Skeletal muscle satellite cell (primary cell): ENCODE data around the gene YAF2.
"Not testable (repeated sequence)": the region's sequence is repeated elsewhere in the genome, so short reads cannot be mapped to it uniquely, and the experiment has no call there.

ENCODE experiments used
- H3K27me3 ChIP-seq: 2 replicates; pipeline ENCODE4 v1.7.0; 2013; ENCODE audit warnings: low read length; ENCODE audit not compliant: control insufficient read depth, insufficient read depth
- H3K36me3 ChIP-seq: 2 replicates; pipeline ENCODE4 v1.7.0; 2013; ENCODE audit warnings: mild to moderate bottlenecking, control low read depth, low read length; ENCODE audit not compliant: insufficient read depth
- H3K4me1 ChIP-seq: 2 replicates; pipeline ENCODE4 v1.7.0; 2013; ENCODE audit warnings: low read length; ENCODE audit not compliant: control insufficient read depth, insufficient read depth
- H3K4me2 ChIP-seq: 2 replicates; pipeline ENCODE4 v1.7.0; 2013; ENCODE audit warnings: mild to moderate bottlenecking, low read length
- H3K4me3 ChIP-seq: 2 replicates; pipeline ENCODE4 v1.7.0; 2013; ENCODE audit warnings: low read length
- H3K9ac ChIP-seq: 2 replicates; pipeline ENCODE4 v1.7.0; 2013; ENCODE audit warnings: mild to moderate bottlenecking, low read depth, low read length, moderate library complexity
- H3K9me3 ChIP-seq: replicated peaks from 2 replicates; pipeline ENCODE4 v1.7.0; 2013; ENCODE audit warnings: mild to moderate bottlenecking, control low read depth, low read length

YAF2 gene

GRCh38 chr12:42217656-42218055 is 20.4 kb downstream of the YAF2 start:
- no peaks in the 10 kb centered on the region for H3K27me3 ChIP-seq
- H3K9me3 ChIP-seq: no peaks in the 10 kb centered on the region
- H3K4me2 ChIP-seq: peak overlapping the region; percentile 46
- H3K9ac ChIP-seq: no peak overlapping the region
- no peaks in the 10 kb centered on the region for H3K36me3 ChIP-seq
- peaks cover 10% of the 10 kb centered on the region for H3K4me1 ChIP-seq
- peak overlapping the region; percentile 27 for H3K4me3 ChIP-seq

DNA sequence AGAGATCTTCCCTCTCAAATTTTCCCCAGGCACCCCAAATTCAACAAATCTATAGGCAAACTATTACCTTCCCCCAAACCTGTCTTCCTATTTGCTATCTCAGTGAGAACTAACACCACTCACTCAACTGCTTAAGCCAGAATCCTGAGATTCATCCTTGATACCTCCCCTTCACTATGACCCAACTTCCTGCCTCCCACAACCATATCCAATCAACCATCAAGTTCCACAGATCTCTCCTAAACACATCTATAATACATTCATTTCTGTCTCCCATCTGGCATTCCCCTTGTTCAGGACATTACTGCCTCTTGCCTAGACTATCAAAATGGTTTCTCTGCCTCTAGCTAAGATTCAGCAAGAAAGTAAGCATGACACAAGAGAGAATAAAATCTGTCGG is 21.3 kb downstream of the YAF2 start:
- no peaks in the 10 kb centered on the region for H3K36me3 ChIP-seq
- H3K4me3 ChIP-seq: no peak overlapping the region
- no peaks in the 10 kb centered on the region for H3K9me3 ChIP-seq
- H3K9ac ChIP-seq: no peak overlapping the region
- H3K4me1 ChIP-seq: peaks cover 10% of the 10 kb centered on the region
- H3K27me3 ChIP-seq: no peaks in the 10 kb centered on the region
- no peak overlapping the region for H3K4me2 ChIP-seq

- H3K4me2 ChIP-seq, H3K9me3 ChIP-seq, H3K4me3 ChIP-seq, H3K36me3 ChIP-seq, H3K9ac ChIP-seq, H3K27me3 ChIP-seq: not testable (repeated sequence)
- H3K4me1 ChIP-seq: peaks cover 10% of the 10 kb centered on the region
Measured at GRCh38 chr12:42215759-42216158, 22.3 kb downstream of the YAF2 start.

GRCh38 chr12:42213954-42214426 is 24.1 kb downstream of the YAF2 start:
- Histone ChIP-seq H3K4me2 (no peak overlapping the region), H3K4me3 (no peak overlapping the region), H3K9ac (no peak overlapping the region), H3K36me3 (peaks cover 4% of the 10 kb centered on the region), H3K9me3 (no peaks in the 10 kb centered on the region), H3K27me3 (no peaks in the 10 kb centered on the region), H3K4me1 (peaks cover 10% of the 10 kb centered on the region)

DNA sequence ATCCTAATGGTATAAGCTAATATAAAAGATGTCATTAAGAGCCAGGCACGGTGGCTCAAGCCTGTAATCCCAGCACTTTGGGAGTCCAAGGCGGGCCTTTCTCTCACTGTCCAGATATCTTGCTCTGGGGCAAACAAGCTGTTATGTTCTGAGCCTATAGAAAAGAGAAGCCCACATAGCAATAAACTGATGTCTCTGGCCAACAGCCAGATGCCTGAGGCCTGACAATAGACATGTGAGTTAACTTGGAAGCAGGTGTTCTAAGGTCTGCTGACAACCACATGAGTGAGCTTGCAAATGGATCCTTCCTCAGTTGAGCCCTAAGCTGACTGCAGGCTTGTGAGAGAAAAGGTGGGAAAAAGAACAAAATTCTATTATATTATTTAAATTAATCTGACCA is 25.0 kb downstream of the YAF2 start:
- peaks cover 4% of the 10 kb centered on the region for H3K36me3 ChIP-seq
- H3K4me3 ChIP-seq: no peak overlapping the region
- no peak overlapping the region for H3K9ac ChIP-seq
- no peaks in the 10 kb centered on the region for H3K27me3 ChIP-seq
- H3K9me3 ChIP-seq: no peaks in the 10 kb centered on the region
- H3K4me2 ChIP-seq: no peak overlapping the region
- H3K4me1 ChIP-seq: peaks cover 7% of the 10 kb centered on the region

DNA sequence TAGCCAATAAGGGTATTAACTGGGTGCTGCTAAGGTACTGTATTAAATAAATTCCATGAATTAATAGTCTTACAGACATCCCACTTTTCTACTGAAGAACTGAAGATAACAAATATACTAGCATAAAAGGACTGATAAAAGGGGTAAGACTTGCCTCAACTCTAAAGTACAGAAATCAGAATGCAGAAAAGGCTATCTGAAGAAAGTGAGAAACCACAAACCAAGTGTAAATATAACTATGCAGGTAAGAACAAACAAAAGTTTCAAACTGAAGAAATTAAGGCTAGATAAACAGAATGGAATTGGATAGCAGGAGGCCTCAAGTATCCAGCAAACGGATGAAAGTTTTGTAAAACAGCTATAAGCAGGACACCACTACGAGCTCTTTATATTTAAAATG is 29.5 kb downstream of the YAF2 start:
- Histone ChIP-seq H3K9me3 (no peaks in the 10 kb centered on the region), H3K27me3 (no peaks in the 10 kb centered on the region), H3K4me3 (no peak overlapping the region), H3K4me2 (no peak overlapping the region), H3K4me1 (no peaks in the 10 kb centered on the region), H3K36me3 (peaks cover 4% of the 10 kb centered on the region), H3K9ac (no peak overlapping the region)

GRCh38 chr12:42204819-42205218 is 33.2 kb downstream of the YAF2 start:
- H3K9me3 ChIP-seq: no peaks in the 10 kb centered on the region
- H3K4me2 ChIP-seq: no peak overlapping the region
- H3K9ac ChIP-seq: no peak overlapping the region
- no peaks in the 10 kb centered on the region for H3K27me3 ChIP-seq
- H3K4me1 ChIP-seq: no peaks in the 10 kb centered on the region
- H3K4me3 ChIP-seq: no peak overlapping the region
- peaks cover 9% of the 10 kb centered on the region for H3K36me3 ChIP-seq

DNA sequence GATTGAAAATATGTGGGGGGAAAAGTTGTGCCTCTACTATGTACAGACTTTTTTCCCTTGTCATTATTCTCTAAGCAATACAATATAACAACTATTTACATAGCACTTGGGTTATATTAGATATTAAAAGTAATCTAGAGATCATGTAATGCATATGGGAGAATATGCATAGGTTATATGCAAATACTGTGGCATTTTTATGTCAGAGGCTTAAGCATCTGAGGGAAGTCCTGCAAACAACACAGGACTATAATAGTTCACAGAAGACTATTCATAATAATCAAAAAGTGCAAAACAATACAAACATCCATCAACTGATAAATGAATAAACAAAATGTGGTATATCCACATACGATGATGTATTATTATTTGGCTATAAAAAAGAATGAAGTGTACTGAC is 33.7 kb downstream of the YAF2 start:
- H3K9ac ChIP-seq: no peak overlapping the region
- H3K9me3 ChIP-seq: no peaks in the 10 kb centered on the region
- no peaks in the 10 kb centered on the region for H3K4me1 ChIP-seq
- peaks cover 9% of the 10 kb centered on the region for H3K36me3 ChIP-seq
- H3K4me3 ChIP-seq: no peak overlapping the region
- H3K4me2 ChIP-seq: no peak overlapping the region
- no peaks in the 10 kb centered on the region for H3K27me3 ChIP-seq

GRCh38 chr12:42201063-42201462 is 37.0 kb downstream of the YAF2 start:
- H3K9me3 ChIP-seq: no peaks in the 10 kb centered on the region
- no peak overlapping the region for H3K4me2 ChIP-seq
- no peaks in the 10 kb centered on the region for H3K27me3 ChIP-seq
- H3K4me3 ChIP-seq: no peak overlapping the region
- peaks cover 18% of the 10 kb centered on the region for H3K36me3 ChIP-seq
- no peak overlapping the region for H3K9ac ChIP-seq
- H3K4me1 ChIP-seq: no peaks in the 10 kb centered on the region

GRCh38 chr12:42199007-42199406 is 39.0 kb downstream of the YAF2 start:
- no peak overlapping the region for H3K4me2 ChIP-seq
- no peak overlapping the region for H3K9ac ChIP-seq
- no peaks in the 10 kb centered on the region for H3K4me1 ChIP-seq
- no peak overlapping the region for H3K4me3 ChIP-seq
- H3K36me3 ChIP-seq: peaks cover 18% of the 10 kb centered on the region
- H3K9me3 ChIP-seq: no peaks in the 10 kb centered on the region
- H3K27me3 ChIP-seq: no peaks in the 10 kb centered on the region

DNA sequence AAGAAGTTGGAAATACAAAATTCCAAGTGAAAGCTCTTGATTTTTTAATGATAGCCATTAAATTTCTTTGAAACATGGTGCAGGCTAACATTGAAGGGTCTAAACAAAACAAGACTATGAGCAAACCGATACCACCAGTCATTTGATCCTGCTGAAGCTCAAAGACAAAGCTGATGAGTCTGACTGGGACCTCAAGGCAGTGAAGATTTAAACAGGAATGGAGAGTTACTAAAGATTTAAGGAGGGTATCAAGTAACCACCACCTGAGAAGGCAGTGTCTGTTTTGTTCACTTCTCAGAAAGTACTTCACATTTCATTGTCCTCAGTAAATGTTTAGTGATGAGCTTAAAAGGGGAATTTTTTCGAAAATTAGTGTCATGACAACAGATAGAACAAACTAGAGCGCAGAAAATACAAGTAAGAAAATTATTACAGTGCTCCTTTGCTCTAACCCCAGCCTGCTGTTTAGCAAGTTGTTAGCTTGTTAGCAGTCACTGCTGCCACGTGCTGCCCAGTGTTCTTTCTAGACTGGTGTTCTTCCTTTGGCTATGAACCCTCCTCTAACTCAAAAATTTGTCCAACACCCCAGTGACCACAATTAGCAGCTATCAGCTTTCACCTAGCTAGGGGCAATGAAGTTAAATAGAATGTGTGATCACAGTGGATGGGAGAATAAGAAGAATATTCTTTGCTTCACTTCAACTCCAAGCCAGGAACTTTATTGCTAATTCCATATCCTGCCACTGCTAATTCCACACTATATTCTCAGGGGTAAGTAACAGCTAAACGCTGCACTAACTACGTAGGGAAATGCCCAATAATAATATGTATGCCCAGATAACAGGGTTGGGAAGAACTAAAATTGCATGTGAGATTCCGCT is 41.1 kb downstream of the YAF2 start:
- peaks cover 19% of the 10 kb centered on the region for H3K36me3 ChIP-seq
- no peaks in the 10 kb centered on the region for H3K4me1 ChIP-seq
- H3K4me2 ChIP-seq: no peak overlapping the region
- no peak overlapping the region for H3K4me3 ChIP-seq
- H3K9ac ChIP-seq: no peak overlapping the region
- no peaks in the 10 kb centered on the region for H3K27me3 ChIP-seq
- no peaks in the 10 kb centered on the region for H3K9me3 ChIP-seq

DNA sequence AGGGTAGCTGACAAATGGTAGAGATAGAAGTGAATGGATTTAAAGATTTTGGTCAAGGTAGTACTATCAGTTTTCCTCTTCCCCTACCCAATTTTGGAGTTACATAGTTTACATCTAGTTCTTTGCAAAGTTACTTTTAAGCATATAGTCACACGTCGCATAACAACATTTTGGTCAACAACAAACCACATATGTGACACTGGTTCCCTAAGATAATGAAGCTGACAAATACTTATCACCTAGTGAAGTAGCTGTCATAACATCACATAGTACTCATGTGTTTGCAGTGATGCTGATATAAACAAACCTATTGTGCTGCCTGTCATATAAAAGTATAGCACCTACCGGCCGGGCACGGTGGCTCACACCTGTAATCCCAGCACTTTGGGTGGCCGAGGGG is 45.4 kb downstream of the YAF2 start:
- Histone ChIP-seq H3K9me3 (no peaks in the 10 kb centered on the region), H3K4me3 (no peak overlapping the region), H3K4me1 (no peaks in the 10 kb centered on the region), H3K36me3 (peaks cover 10% of the 10 kb centered on the region), H3K27me3 (no peaks in the 10 kb centered on the region), H3K9ac (no peak overlapping the region), H3K4me2 (no peak overlapping the region)
